Tibial artery (tissue), 4 donors: Measurements from ENCODE around the gene RBM44.
A peak's percentile ranks its signal among the peaks of the same experiment; 100 is the strongest.

ENCODE experiments used
- DNase-seq, 2 donors: peaks; one replicate each; pipeline ENCODE4 v3.0.0-alpha.2; 2019
- H3K27ac ChIP-seq, 2 donors: fragments of 200-600 bp; sonication (generic) in 1 of 2; 1 replicate in 1 of 2; 2 replicates in 1 of 2; pipeline ENCODE4 v1.5.1; 2018 to 2019; ENCODE audit warnings: mild to moderate bottlenecking in 1 of 2
- H3K27me3 ChIP-seq, 2 donors: fragments of 200-600 bp; sonication (generic) in 1 of 2; one replicate each; pipeline versions ENCODE4 v1.5.1 to v1.6.0; 2016 to 2019
- H3K36me3 ChIP-seq, 3 donors: fragments of 200-600 bp; sonication (generic) in 2 of 3; one replicate each; pipeline ENCODE4 v1.5.1; 2016 to 2019; ENCODE audit warnings: mild to moderate bottlenecking in 2 of 3
- H3K4me1 ChIP-seq, 4 donors: fragments of 200-600 bp; sonication (generic) in 2 of 4; 1 replicate in 3 of 4; 2 replicates in 1 of 4; pipeline ENCODE4 v1.5.1; 2016 to 2019
- H3K4me3 ChIP-seq, 2 donors: fragments of 200-600 bp; sonication (generic) in 1 of 2; 1 replicate in 1 of 2; 2 replicates in 1 of 2; pipeline ENCODE4 v1.5.1; 2018 to 2019; ENCODE audit warnings: mild to moderate bottlenecking in 2 of 2
- H3K9me3 ChIP-seq, 3 donors: fragments of 200-600 bp; sonication (generic) in 1 of 3; one replicate each; pipeline ENCODE4 v1.5.1; 2016 to 2019
- intact Hi-C: fragments of 100-400 bp; cut with DNase I; formaldehyde crosslinking; loops from one replicate; pipeline ENCODE4 v1.15.0; 2023; ENCODE audit warnings: low total_unique reads
- TF ChIP-seq, protein P1 (sequence below), 2 experiments: fragments of 200-600 bp in 1 of 2; fragments of 450-650 bp in 1 of 2; IDR thresholded peaks; one replicate each; pipeline ENCODE4 v1.5.1; 2017 to 2019; ENCODE audit warnings: antibody characterized with exemption in 2 of 2, mild to moderate bottlenecking in 1 of 2, moderate library complexity in 1 of 2

The RBM44 gene

DNA sequence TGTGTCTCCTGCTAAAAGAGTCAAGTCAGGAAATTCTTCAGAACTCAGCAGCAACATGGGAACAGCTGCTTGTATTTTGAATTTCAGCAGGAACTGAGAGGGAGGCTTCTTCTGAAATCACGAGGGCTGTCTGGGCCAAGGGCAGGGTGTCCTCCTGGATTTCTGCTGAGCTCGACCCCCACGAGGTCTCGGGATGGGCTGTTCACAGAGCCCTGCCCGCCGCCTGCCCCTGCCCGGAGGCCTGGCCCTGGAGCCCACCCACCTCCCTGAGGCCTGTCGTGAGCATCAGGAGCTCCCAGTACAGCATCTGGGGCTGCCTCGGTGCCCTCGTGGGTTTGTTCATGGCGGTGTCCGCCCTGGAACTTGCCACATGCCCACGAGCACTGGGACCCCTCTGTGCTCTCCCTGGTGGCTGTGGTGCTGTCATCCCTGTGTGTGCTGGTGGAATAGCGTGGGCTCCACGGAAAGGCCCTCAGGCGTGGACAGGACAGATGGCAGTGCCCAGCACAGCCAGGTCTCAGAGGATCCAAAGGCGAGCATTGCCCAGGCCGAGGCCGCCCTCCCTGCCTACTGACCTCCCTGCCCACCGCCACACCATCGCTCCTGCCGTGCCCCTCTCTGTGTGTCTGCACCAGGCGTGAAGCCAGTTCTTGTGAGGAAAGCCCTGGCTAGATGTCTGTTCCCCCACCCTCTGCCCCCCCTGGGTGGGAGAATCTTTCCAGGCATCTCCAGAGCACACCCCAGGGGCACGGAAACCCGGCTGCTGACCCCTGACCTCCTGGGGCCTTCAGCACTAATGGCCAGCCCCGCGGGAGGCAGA, 86.7 kb downstream of the RBM44 start:
- H3K27me3 ChIP-seq, result no peaks in the 10 kb centered on the region
- TF ChIP-seq, protein P1, sequence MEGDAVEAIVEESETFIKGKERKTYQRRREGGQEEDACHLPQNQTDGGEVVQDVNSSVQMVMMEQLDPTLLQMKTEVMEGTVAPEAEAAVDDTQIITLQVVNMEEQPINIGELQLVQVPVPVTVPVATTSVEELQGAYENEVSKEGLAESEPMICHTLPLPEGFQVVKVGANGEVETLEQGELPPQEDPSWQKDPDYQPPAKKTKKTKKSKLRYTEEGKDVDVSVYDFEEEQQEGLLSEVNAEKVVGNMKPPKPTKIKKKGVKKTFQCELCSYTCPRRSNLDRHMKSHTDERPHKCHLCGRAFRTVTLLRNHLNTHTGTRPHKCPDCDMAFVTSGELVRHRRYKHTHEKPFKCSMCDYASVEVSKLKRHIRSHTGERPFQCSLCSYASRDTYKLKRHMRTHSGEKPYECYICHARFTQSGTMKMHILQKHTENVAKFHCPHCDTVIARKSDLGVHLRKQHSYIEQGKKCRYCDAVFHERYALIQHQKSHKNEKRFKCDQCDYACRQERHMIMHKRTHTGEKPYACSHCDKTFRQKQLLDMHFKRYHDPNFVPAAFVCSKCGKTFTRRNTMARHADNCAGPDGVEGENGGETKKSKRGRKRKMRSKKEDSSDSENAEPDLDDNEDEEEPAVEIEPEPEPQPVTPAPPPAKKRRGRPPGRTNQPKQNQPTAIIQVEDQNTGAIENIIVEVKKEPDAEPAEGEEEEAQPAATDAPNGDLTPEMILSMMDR (IDR thresholded peaks at IDR 0.05), result no peak
- H3K27ac ChIP-seq, result peak overlapping the region; percentile 94 to 99
- no peaks in the 10 kb centered on the region for H3K9me3 ChIP-seq
- peaks cover 5 to 19% (median 11%) of the 10 kb centered on the region in 3 donors for H3K36me3 ChIP-seq
- peak in 1 of 2 donors; percentile 69 for DNase-seq
- H3K4me1 ChIP-seq, result peaks cover 0 to 60% (median 39%) of the 10 kb centered on the region in 4 donors
- intact Hi-C loops, result no loop called here
- H3K4me3 ChIP-seq, result no peak overlapping the region

DNA sequence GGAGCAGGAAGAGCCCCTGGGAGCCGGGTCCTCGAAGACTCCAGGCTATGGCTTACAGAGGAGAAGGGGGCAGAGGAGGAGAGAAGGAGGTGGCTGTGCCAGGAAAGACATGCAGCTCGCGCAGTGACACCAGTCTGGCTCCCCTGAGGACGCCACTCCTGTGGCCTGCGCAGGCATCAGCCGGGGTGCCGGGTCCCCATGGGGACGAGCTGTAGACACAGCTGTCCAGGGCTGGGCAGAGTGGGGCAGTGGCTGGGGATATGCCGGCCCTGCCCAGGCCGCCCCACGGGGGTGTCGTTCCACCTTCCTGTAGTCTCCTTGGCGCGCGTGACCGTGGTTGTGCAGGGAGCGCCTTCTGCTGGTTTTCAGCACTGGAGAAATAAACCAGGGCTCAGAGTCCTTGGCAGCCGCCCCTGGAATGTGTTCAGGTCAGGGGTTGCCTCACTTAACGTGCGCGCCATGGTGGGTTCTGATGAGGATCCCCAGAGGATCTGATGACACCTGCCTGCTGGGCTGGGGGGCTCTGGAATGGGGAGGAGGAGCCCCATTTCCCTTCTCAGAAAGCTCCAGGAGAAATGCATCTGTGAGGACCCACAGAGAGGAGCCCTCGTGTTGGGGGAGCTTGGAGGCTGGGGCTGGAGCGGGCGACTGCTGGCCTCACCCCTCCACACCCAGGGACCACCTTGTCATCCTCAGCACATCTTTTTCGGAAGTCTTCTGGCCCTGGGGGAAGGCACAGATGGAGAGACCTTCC, 87.5 kb downstream of the RBM44 start:
- peak; percentile 60 to 91 for DNase-seq
- H3K4me1 ChIP-seq, result peaks cover 0 to 67% (median 39%) of the 10 kb centered on the region in 4 donors
- intact Hi-C loops, result no loop called here

DNA sequence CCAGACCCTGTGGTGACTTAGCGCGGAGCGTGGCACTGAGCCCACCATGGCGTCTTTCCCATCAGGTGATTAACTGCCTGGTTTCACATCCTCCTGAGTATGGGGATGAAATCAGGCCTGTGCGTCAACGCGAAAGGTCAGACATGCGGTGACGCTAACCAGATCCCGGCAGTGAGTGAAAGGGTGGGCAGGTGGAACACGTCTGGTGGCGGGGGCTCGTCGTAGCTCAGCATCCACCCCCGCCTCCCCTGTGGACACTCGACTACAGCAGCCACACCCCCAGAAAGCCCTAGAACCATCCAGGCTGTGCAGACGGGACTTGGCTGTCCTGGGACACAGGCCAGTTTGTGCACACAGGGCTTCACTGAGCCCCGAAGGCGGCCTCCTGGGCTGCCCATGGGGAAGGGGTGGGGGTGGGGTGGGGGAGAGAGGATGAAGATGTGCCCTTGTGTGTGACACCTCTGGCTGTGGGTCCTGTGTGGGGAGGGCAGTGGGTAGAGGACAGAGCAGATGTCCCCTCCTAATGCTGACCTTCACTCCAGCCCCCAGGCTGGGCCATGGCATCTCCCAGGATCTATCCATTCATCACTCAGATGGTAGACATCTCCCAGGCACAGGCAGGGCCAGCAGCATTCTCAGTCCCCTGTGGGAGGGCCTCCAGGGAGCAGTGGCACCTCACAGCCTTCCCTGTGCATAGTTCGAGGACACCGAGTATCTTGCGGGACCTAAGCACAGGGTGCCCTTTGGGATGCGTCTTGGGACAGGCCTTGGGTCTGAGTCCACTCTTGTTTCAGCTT, 88.3 kb downstream of the RBM44 start:
- Histone ChIP-seq H3K9me3 (no peaks in the 10 kb centered on the region), H3K27me3 (no peaks in the 10 kb centered on the region), H3K27ac (peak overlapping the region; percentile 94 to 99), H3K4me1 (peaks cover 0 to 73% (median 39%) of the 10 kb centered on the region in 4 donors), H3K4me3 (no peak overlapping the region), H3K36me3 (peaks cover 0 to 13% (median 0%) of the 10 kb centered on the region in 3 donors)
- peak; percentile 53 to 81 for DNase-seq
- intact Hi-C loops, result no loop called here
- TF ChIP-seq, protein P1 (IDR thresholded peaks at IDR 0.05), result no peak

More for the DNA sequence above, 87.5 kb downstream of the RBM44 start:
- peak overlapping the region; percentile 94 to 99 for H3K27ac ChIP-seq
- TF ChIP-seq, protein P1 (IDR thresholded peaks at IDR 0.05), result peak in 1 of 2 experiments; percentile 18
- H3K4me3 ChIP-seq, result peak overlapping the region in 1 of 2 donors; percentile 0
- H3K36me3 ChIP-seq, result peaks cover 3 to 17% (median 4%) of the 10 kb centered on the region in 3 donors
- H3K9me3 ChIP-seq, result no peaks in the 10 kb centered on the region
- no peaks in the 10 kb centered on the region for H3K27me3 ChIP-seq

DNA sequence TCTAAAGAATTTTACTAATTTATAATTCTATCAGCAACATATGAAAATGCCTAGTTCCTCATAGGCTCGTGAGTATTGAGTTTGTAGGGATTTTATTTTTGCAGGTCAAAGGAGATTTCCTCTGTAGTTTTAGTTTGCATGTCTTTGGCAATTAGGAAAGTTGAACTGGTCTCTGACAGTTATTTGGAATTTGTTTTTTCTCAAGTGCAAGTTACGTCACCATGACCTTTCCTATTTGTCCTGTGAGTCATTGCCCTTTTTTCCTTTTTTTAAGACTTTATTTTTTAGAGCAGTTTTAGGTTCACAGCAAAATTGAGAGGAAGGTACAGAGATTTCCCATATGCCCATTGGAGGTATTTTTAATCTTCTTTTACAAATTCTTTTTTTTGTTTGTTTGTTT, 89.8 kb downstream of the RBM44 start:
- TF ChIP-seq, protein P1 (IDR thresholded peaks at IDR 0.05), result no peak
- Histone ChIP-seq H3K4me1 (peaks cover 0 to 87% (median 41%) of the 10 kb centered on the region in 4 donors), H3K27me3 (no peaks in the 10 kb centered on the region), H3K9me3 (no peaks in the 10 kb centered on the region), H3K4me3 (no peak overlapping the region), H3K27ac (peak overlapping the region; percentile 94 to 99), H3K36me3 (peaks cover 0 to under 1% (median 0%) of the 10 kb centered on the region in 3 donors)
- no peak for DNase-seq
- intact Hi-C loops, result no loop called here

DNA sequence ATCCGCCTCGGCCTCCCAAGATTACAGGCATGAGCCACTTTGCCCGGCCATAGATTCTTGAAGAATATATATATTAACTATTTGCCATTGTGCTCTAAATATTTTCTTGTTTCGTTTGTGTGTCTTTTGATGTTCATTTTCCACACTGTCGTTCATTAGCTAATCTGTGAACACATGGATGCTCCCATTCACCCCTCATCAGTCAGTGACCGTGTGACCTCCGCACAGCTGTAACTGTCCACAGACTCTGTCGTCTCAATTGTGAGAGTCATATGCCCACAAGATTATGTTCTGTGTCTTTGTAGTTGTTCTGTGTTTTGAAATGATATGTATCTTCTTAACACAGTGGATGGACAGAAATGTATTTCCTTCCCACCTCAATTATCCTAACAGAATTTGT, 90.4 kb downstream of the RBM44 start:
- H3K4me1 ChIP-seq, result peaks cover 0 to 93% (median 41%) of the 10 kb centered on the region in 4 donors
- H3K36me3 ChIP-seq, result no peaks in the 10 kb centered on the region
- no peaks in the 10 kb centered on the region for H3K9me3 ChIP-seq
- no peak for DNase-seq
- intact Hi-C loops, result no loop called here
- peak overlapping the region; percentile 94 to 99 for H3K27ac ChIP-seq
- no peaks in the 10 kb centered on the region for H3K27me3 ChIP-seq
- TF ChIP-seq, protein P1 (IDR thresholded peaks at IDR 0.05), result no peak
- no peak overlapping the region for H3K4me3 ChIP-seq
